Brain microvascular endothelial cell (primary cell): Measurements from ENCODE around the gene BCAR1.
"Not testable (repeated sequence)": the region's sequence is repeated elsewhere in the genome, so short reads cannot be mapped to it uniquely, and the experiment has no call there.

Source experiments
- DNase-seq: peaks from one replicate; pipeline ENCODE4 v3.0.0-alpha.2; 2020
- H3K27ac ChIP-seq: fragments of 250-450 bp; sonication (Bioruptor Pico); 2 replicates; pipeline ENCODE4 v1.5.1; 2020; ENCODE audit warnings: mild to moderate bottlenecking, moderate library complexity
- H3K27me3 ChIP-seq: fragments of 250-450 bp; sonication (Bioruptor Pico); replicated peaks from 2 replicates; pipeline ENCODE4 v1.5.1; 2020; ENCODE audit warnings: mild to moderate bottlenecking
- H3K36me3 ChIP-seq: fragments of 250-450 bp; sonication (Bioruptor Pico); replicated peaks from 2 replicates; pipeline ENCODE4 v1.5.1; 2020; ENCODE audit warnings: mild to moderate bottlenecking
- H3K4me3 ChIP-seq: 2 replicates; pipeline ENCODE4 v1.5.1; 2011; ENCODE audit warnings: low read depth, mild to moderate bottlenecking, control low read depth, low read length, moderate library complexity
- CTCF ChIP-seq: IDR thresholded peaks from 2 replicates; pipeline ENCODE4 v1.5.1; 2011; ENCODE audit warnings: low read depth, mild to moderate bottlenecking, moderate library complexity, low read length, control low read depth, inconsistent platforms; ENCODE audit errors: missing control alignments
- in situ Hi-C: cut with HindIII; loops from 2 replicates; pipeline ENCODE4 v1.10.0; 2017; ENCODE audit warnings: low sequenced_read_pairs, low pct_ligation_motif_present

The BCAR1 gene

GRCh38 chr16:75219088-75219487 lies 32.3 kb downstream of the BCAR1 start:
- in situ Hi-C loops = no loop called here
- TF ChIP-seq CTCF = no peak
- Histone ChIP-seq H3K36me3 (no peaks in the 10 kb centered on the region), H3K27ac (no peak overlapping the region), H3K4me3 (no peak overlapping the region), H3K27me3 (no peaks in the 10 kb centered on the region)
- no peak for DNase-seq

- no peaks in the 10 kb centered on the region for H3K36me3 ChIP-seq
- no peaks in the 10 kb centered on the region for H3K27me3 ChIP-seq
- in situ Hi-C loops = no loop called here
- no peak for TF ChIP-seq CTCF
- no peak within 1 kb of the TSS for H3K27ac ChIP-seq
- no peak within 1 kb of the TSS for H3K4me3 ChIP-seq
- no peak for DNase-seq
Measured at GRCh38 chr16:75218256-75219076, 33.0 kb downstream of the BCAR1 start, which contains the start of gene CTRB1. Gene CTRB1, plus strand, starts transcription at chr16:75218988. Its CDS starts 20 bp downstream, at chr16:75219008.

- Histone ChIP-seq H3K27ac (no peak overlapping the region), H3K27me3 (no peaks in the 10 kb centered on the region), H3K4me3 (no peak overlapping the region), H3K36me3 (no peaks in the 10 kb centered on the region)
- no peak for TF ChIP-seq CTCF
- DNase-seq = no peak
- in situ Hi-C loops = no loop called here
Measured at GRCh38 chr16:75217389-75217851, 34.0 kb downstream of the BCAR1 start.

- Histone ChIP-seq H3K4me3 (no peak overlapping the region), H3K27ac (no peak overlapping the region), H3K27me3 (no peaks in the 10 kb centered on the region), H3K36me3 (no peaks in the 10 kb centered on the region)
- in situ Hi-C loops = no loop called here
- no peak for DNase-seq
- no peak for TF ChIP-seq CTCF
Measured at GRCh38 chr16:75216576-75216975, 34.8 kb downstream of the BCAR1 start.

- Histone ChIP-seq H3K36me3 (no peaks in the 10 kb centered on the region), H3K27ac (no peak overlapping the region), H3K4me3 (no peak overlapping the region), H3K27me3 (no peaks in the 10 kb centered on the region)
- in situ Hi-C loops = no loop called here
- no peak for DNase-seq
- TF ChIP-seq CTCF = no peak
Measured at GRCh38 chr16:75216127-75216526, 35.3 kb downstream of the BCAR1 start.

- in situ Hi-C loops, H3K4me3 ChIP-seq, H3K27me3 ChIP-seq, H3K27ac ChIP-seq, H3K36me3 ChIP-seq, DNase-seq: not testable (repeated sequence)
Measured at GRCh38 chr16:75211286-75211685, 40.1 kb downstream of the BCAR1 start.
